ENCODE measurements around the gene DAP.
"Not testable (repeated sequence)": the region's sequence is repeated elsewhere in the genome, so short reads cannot be mapped to it uniquely, and the experiment has no call there.

Gene DAP

GRCh38 chr5:10648806-10649665, 112.0 kb downstream of the DAP start:
- DNase-seq: no peak

- DNase-seq: no peak
Measured at GRCh38 chr5:10647640-10648039, 113.4 kb downstream of the DAP start.

DNA sequence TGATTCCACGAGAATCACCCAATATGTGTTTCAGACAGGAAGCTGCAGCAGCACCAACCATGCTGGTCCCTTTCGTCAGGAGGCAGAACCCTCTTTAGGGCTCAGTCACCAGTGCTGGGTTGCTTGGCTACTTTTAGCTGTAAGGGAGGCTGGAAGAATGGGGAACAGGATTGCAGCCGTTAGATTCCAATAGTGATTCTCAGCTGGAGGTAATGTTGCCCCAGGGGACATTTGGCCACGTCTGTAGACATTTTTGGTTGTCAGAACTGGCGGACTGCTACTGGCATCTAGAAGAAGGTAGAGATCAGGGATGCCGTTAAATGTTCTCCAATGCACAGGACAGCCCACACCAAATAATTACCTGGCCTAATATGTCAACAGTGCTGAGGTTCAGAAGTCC, 115.4 kb downstream of the DAP start:
- no peak for DNase-seq

- DNase-seq: no peak
Measured at GRCh38 chr5:10645146-10645545, 115.9 kb downstream of the DAP start.

GRCh38 chr5:10644192-10644591, 116.8 kb downstream of the DAP start:
- no peak for DNase-seq

DNA sequence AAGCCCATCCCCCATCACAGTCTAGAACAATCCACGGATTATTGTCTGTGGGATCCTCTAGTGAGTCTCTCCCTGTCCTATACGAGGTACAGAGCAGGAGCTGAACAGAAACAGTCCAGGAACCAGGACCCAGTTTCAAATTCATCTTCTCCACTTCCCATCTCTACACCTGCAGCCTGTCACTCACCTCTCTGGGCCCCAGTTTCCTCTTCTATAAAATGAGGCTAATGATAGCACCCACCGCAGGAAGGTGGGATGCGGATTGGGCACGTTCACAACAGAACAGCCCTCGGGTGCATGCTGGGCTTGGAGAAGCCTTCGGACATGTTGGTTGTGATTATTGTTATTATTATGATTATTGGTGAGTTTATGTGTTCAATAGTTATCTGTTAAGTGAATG, 118.7 kb downstream of the DAP start:
- DNase-seq: no peak

- no peak for DNase-seq
Measured at GRCh38 chr5:10639846-10640368, 121.1 kb downstream of the DAP start.

GRCh38 chr5:10638723-10639122, 122.3 kb downstream of the DAP start:
- not testable (repeated sequence) for DNase-seq

DNA sequence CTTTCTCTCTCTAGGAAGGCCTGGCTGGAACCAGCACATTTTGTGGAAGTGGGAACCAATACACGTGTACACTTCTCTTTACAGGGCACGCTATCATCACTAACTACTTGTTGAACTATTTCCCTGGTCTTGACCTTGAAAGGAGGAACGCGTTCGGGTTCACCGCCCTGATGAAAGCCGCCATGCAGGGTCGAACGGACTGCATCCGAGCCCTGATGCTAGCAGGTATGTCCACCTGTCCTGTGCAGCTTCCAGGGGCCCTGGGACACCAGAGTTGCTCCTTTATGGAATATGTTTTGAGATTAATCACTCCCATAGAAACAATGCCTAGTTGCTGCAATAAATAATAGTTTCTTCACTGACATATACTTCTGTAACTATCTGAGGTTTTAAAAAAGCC, 123.1 kb downstream of the DAP start:
- no peak for DNase-seq

GRCh38 chr5:10636363-10637142, 124.5 kb downstream of the DAP start:
- no peak for DNase-seq

DNA sequence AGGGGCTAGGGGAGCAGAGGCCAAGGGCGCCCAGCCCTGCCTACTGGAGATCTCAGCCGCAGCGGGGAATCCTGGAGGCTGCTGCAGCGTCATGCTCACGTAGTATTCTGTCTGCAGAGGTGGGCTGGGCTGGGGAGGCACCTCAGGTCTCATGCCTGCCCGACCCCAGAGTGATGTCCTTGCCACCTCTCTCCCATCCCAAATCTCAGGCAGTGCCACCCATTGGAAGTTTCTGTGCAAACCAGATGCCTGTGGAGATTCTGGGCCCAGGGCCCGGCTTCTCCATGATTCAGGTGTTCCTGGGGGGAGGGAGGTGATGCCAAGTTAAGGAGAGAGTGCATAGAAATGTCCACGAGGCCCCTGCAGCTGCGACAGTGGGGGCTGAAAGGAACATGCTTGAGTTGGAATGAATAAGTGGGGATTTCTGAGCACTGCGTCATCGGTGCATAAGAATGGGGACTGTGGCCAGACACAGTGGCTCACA, 125.1 kb downstream of the DAP start:
- DNase-seq: no peak

- DNase-seq: peak; percentile 79
Measured at GRCh38 chr5:10635257-10635866, 125.7 kb downstream of the DAP start.

- no peak for DNase-seq
Measured at GRCh38 chr5:10634562-10634961, 126.5 kb downstream of the DAP start.

GRCh38 chr5:10634050-10634449, 127.0 kb downstream of the DAP start:
- DNase-seq: peak; percentile 39

GRCh38 chr5:10633271-10634049, 127.6 kb downstream of the DAP start:
- peak; percentile 41 for DNase-seq

- peak; percentile 75 for DNase-seq
Measured at GRCh38 chr5:10632110-10632761, 128.8 kb downstream of the DAP start.

DNA sequence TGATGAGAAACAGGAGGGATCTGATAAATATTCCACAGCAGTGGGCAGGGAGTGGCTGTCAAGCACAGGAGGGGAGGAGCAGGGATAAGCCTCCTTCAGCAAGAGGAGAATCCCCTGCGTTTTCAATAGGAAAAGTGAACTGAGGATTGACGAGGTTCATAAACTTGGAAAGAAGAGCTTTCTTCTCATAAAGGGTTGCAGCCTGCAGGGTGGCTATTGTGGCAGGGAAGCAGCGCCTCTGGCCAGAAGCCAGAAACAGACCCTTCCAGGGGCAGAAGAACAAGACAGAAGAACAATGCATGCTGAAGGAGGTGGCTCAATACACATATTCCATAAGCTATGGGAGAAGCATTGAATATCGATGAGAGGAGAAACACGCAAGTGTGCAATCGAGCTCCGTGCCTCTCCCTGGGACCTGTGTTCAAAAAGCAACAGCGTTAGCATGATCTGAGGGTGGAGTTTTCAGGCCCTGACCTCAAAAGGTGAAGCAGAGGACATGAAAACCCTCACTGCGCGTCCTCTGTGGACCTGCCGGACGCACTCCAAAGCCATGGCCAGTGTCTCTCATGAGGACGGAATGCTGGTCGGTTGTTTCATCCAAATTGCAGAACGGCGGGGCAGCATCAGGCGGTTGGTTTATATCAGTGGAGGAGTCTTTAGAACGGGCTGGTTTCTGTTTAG, 129.6 kb downstream of the DAP start:
- DNase-seq: no peak

- DNase-seq: not testable (repeated sequence)
Measured at GRCh38 chr5:10630744-10631143, 130.3 kb downstream of the DAP start.

DNA sequence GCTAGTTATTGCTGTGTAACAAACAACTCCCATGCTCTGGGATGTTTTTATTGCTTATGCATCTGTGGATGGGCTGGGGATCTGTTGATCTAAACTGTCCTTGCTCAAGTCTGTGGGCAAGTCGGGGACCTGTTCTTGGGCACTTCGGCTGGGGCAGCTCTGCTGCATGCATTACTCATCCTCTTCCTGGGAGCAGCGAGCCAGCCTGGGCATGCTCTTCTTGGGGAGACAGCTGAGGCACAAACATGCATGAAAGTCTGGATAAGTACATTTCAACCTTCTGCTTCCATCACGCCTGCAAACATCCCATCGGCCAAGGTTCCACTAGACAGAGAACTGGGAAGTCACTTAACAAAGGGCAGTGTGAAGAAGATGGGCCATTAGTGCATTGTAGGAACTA, 130.9 kb downstream of the DAP start:
- no peak for DNase-seq

DNA sequence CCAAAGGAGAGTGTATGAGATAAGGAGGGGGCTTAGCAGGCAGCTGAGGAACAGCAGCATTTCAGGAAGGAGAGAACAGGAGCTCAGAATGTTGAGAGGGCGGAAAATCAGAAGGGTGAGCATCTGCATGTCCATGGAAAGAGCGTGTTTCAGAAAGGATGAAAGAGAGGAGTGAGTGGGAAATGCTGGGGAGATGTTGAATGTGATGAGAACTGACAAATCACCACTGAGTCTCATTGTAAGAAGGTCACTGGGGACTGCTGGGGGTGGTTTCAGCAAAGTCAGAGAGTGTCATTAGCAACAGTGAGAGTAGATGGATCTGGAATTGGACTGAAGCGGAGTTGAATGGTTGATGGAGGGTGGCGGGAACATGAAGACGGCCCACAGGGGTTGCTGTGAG, 131.4 kb downstream of the DAP start:
- DNase-seq: no peak
